ENCODE measurements around the gene MYO18B. TPM values are rescaled to one million over a fixed set of nuclear protein-coding genes. Genes with fewer than 3 reads are reported as not detected.

The MYO18B gene
- total RNA-seq, 1 donor, result under 0.01 TPM

DNA sequence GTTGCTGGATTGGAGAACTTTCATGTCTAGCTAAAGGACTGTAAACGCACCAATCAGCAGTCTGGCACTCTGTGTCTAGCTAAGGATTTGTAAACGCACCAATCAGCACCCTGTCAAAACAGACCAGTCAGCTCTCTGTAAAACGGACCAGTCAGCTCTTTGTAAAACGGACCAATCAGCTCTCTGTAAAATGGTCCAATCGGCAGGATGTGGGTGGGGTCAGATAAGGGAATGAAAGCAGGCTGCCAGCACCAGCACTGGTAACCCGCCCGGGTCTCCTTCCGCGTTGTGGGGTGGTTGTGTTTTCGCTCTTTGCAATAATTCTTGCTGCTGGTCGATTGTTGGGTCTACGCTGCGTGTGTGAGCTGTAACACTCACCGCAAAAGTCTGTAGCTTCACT lies 11.3 kb downstream of the MYO18B start:
- H3K4me3 ChIP-seq (ENCODE audit: low read depth, low read length), result peak overlapping the region; percentile 10
- DNase-seq (ENCODE audit: low read depth), result peak; percentile 40
- TF ChIP-seq, protein P1, sequence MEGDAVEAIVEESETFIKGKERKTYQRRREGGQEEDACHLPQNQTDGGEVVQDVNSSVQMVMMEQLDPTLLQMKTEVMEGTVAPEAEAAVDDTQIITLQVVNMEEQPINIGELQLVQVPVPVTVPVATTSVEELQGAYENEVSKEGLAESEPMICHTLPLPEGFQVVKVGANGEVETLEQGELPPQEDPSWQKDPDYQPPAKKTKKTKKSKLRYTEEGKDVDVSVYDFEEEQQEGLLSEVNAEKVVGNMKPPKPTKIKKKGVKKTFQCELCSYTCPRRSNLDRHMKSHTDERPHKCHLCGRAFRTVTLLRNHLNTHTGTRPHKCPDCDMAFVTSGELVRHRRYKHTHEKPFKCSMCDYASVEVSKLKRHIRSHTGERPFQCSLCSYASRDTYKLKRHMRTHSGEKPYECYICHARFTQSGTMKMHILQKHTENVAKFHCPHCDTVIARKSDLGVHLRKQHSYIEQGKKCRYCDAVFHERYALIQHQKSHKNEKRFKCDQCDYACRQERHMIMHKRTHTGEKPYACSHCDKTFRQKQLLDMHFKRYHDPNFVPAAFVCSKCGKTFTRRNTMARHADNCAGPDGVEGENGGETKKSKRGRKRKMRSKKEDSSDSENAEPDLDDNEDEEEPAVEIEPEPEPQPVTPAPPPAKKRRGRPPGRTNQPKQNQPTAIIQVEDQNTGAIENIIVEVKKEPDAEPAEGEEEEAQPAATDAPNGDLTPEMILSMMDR (IDR thresholded peaks at IDR 0.05; ENCODE audit: insufficient read depth, low read depth, low read length), result no peak

DNA sequence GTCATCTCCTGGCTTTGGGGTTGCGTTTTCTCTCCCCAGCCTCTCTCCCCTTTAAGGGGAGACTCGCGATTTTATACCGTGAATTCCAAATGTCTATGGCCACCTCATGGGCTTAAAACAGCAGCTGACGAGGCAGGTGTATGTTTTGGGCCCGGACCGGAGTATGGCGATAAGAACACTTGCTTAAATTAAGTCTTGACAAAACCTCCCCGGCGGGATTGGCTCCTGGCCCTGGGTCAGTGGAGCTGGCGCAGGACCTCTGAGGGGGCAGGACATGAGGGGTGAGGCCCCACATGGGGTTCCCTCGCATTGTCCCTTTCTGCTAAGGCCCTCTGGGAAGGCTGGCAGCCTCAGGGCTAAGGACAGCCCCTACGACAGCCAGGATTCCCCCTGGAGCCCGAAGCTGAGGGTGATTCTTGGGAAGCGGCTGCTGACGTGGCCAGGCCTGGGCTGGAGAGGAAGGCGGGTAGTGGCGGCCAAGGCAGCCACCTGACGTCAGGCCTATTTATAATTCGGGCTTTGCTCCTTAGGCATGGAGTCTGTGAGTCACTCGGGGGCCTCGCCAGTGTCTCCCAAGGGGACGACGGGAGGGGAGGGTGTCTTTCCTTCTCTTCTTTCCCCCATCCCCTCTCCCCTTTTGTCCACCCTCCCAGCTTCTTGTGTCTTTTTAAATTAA lies 12.7 kb downstream of the MYO18B start:
- TF ChIP-seq, protein P1 (IDR thresholded peaks at IDR 0.05; ENCODE audit: insufficient read depth, low read depth, low read length), result no peak
- DNase-seq (ENCODE audit: low read depth), result peak; percentile 74
- H3K4me3 ChIP-seq (ENCODE audit: low read depth, low read length), result no peak overlapping the region

DNA sequence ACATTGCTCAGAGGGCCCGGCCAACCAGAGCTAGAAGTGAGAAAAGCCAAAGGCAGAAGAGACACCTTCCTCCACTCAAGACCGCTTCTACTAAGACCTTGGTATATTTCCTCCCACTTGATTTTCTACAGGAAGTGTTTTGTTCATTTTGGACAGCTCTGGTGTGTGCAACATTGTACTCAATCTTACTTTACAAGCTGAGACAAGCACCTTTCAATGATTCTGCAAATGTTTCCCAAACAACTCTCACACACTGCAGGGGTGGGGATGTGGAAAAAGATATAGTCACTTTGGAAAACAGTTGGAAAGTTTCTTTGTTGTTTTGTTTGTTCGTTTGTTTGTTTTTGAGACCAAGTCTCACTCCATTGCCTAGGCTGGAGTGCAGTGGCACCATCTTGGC lies 15.7 kb downstream of the MYO18B start:
- no peak overlapping the region for H3K4me3 ChIP-seq (ENCODE audit: low read depth, low read length)
- TF ChIP-seq, protein P1 (IDR thresholded peaks at IDR 0.05; ENCODE audit: insufficient read depth, low read depth, low read length), result no peak
- no peak for DNase-seq (ENCODE audit: low read depth)

DNA sequence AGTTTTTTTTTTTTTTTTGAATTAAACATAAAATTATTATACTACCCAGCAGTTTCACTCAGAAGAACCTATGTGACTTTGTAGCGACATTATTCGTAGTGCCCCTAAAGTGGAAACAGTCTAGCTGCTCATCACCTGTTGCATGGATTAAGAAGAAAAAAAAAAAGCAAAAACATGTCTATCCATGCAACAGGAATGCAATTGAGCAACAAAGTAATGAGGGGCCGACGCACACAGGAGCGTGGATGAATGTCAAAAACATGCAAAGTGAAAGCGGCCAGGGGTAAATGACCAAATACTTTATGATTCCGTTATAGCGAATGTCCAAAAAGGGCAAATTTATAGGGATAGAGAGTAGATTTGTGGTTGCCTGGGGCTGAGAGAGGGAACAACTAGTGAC lies 16.3 kb downstream of the MYO18B start:
- TF ChIP-seq, protein P1 (IDR thresholded peaks at IDR 0.05; ENCODE audit: insufficient read depth, low read depth, low read length), result no peak
- no peak overlapping the region for H3K4me3 ChIP-seq (ENCODE audit: low read depth, low read length)
- peak; percentile 18 for DNase-seq (ENCODE audit: low read depth)

GRCh38 chr22:25759825-25760231 lies 17.8 kb downstream of the MYO18B start:
- TF ChIP-seq, protein P1 (IDR thresholded peaks at IDR 0.05; ENCODE audit: insufficient read depth, low read depth, low read length), result no peak
- DNase-seq (ENCODE audit: low read depth), result peak; percentile 92
- H3K4me3 ChIP-seq (ENCODE audit: low read depth, low read length), result no peak overlapping the region

DNA sequence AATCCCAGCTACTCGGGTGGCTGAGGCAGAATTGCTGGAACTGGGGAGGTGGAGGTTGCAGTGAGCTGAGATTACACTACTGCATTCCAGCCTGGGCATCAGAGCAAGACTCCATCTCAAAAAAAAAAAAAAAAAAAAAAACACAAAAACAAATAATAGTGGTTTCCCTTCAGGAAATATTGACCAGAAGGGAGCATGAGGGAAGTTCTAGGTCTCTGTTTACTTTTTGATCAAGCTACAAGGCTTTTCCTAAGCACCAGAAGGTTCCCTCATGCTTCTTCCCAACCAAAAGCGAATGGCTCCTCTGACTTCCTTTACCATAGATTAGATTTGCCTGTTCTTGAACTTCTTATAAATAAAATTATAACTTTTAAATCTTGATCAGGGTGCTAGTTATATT lies 18.3 kb downstream of the MYO18B start:
- H3K4me3 ChIP-seq (ENCODE audit: low read depth, low read length), result no peak overlapping the region
- DNase-seq (ENCODE audit: low read depth), result no peak
- TF ChIP-seq, protein P1 (IDR thresholded peaks at IDR 0.05; ENCODE audit: insufficient read depth, low read depth, low read length), result no peak
